HEK293T (cell line): Measurements from ENCODE around the gene STT3A.

Source experiments
- ARNT ChIP-seq: fragments of 450-650 bp; IDR thresholded peaks from 2 replicates; pipeline ENCODE4 v1.6.1; 2017; ENCODE audit warnings: mild to moderate bottlenecking
- BHLHE40 ChIP-seq: fragments of 450-650 bp; IDR thresholded peaks from 2 replicates; pipeline ENCODE4 v1.6.1; 2016; ENCODE audit warnings: mild to moderate bottlenecking, moderate library complexity, borderline replicate concordance
- ELF4 ChIP-seq: fragments of 450-650 bp; IDR thresholded peaks from 2 replicates; pipeline ENCODE4 v1.6.1; 2017; ENCODE audit warnings: antibody characterized with exemption
- FOXA1 ChIP-seq: fragments of 450-650 bp; IDR thresholded peaks from 2 replicates; pipeline ENCODE4 v1.6.1; 2016; ENCODE audit warnings: mild to moderate bottlenecking
- FOXK2 ChIP-seq: fragments of 450-650 bp; IDR thresholded peaks from 2 replicates; pipeline ENCODE4 v1.6.1; 2016; ENCODE audit warnings: mild to moderate bottlenecking
- HDGF ChIP-seq: fragments of 450-650 bp; IDR thresholded peaks from 2 replicates; pipeline ENCODE4 v1.6.1; 2017; ENCODE audit warnings: antibody characterized with exemption, borderline replicate concordance
- NFRKB ChIP-seq: fragments of 450-650 bp; IDR thresholded peaks from 2 replicates; pipeline ENCODE4 v1.6.1; 2016; ENCODE audit warnings: mild to moderate bottlenecking, moderate library complexity
- PKNOX1 ChIP-seq: fragments of 450-650 bp; IDR thresholded peaks from 2 replicates; pipeline ENCODE4 v1.6.1; 2016
- SP1 ChIP-seq: fragments of 450-650 bp; IDR thresholded peaks from 2 replicates; pipeline ENCODE4 v1.6.1; 2017

GRCh38 chr11:125645871-125646270 is 53.2 kb downstream of the STT3A start:
- TF ChIP-seq BHLHE40 = no peak
- TF ChIP-seq NFRKB = no peak
- no peak for TF ChIP-seq FOXA1
- TF ChIP-seq HDGF = no peak
- no peak for TF ChIP-seq PKNOX1
- no peak for TF ChIP-seq SP1
- TF ChIP-seq ELF4 = no peak
- no peak for TF ChIP-seq FOXK2
- TF ChIP-seq ARNT = no peak
